Kidney tubule cell (primary cell): Measurements from ENCODE around the gene GID8.

Experiments used
- DNase-seq: peaks from one replicate; pipeline ENCODE4 v3.0.0-alpha.2; 2018; ENCODE audit warnings: low spot score

GID8 gene

DNA sequence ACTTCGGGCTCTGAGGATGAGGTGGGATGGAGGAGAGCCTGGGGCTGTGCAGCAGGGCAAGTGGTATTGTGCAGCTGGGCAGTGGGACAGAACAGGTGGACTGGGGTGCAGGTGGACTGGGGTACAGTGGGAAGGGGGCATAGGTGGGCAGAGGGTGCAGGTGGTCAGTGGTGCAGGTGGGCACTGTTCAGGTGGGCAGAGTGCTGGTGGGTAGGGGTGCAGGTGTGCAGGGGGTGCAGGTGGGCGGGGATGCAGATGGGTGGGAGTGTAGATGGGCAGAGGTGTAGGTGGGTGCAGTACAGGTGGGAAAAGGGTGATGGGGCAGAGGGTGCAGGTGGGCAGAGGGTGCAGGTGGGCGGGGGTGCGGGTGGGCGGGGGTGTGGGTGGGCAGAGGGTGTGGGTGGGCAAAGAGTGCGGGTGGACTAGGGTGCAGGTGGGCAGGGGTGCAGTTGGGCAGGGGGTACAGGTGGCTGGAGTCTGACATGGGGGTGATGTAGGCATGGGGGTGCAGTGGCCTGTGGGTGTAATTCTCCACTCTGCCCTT, 48.4 kb downstream of the GID8 start:
- DNase-seq = no peak

DNA sequence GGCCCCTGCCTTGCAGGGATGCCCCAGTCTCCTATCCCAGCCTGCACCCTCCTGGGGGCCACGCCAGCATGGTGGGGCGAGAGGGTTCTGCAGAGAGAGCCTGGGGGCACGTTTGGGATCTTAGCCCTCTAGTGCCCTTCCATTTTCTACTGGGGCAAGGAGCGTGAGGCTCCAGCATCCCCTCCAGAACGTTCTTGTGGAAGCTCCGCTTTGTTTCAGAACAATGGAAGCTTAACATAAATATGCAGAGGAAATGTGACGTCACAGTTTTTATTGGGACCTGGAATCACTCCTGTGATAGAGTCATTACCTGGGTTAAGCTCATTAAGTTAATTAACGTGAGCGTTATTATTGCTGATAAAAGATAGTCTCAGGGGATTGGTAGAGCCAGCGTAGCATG, 49.2 kb downstream of the GID8 start:
- DNase-seq = no peak

DNA sequence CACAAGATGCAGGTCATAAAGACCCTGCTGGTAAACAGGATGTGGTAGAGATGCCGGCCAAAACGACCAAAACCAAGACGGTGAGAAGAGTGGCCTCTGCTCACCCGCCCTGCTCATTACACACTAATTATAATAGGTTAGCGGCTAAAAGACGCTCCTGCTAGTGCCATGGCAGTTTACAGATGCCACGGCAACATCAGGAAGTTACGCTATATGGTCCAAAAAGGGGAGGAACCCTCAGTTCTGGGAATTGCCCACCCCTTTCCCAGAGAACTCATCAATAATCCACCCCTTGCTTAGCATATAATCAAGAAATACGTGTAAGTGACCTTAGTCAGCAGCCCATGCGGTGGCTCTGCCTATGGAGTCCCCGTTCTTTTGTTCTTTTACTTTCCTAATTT, 51.3 kb downstream of the GID8 start:
- DNase-seq = no peak

DNA sequence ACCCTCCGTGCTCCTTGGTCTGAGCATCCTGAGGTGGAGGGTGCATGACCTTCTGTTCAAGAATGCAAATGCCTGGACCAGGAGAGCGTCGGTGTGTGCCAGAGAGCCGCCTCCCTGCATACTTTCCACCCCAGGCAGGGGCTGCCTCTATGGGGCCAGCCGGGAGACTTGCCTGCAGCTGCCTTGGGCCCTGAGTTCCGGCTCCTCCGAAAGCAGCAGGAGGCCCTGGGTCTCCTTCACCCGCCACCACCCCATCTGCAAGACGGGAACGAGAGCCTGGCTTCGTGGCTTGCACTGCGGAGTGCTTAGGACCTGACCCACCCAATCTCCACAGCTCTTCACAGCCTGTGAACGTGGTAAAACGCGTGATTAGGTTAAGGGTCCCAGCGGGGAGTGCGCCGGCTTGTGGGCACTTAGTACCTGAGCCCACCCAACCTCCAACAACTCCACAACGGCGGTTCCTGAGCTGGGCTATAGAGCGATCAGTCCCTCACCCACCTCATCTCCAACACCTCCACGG, 52.4 kb downstream of the GID8 start:
- no peak for DNase-seq

DNA sequence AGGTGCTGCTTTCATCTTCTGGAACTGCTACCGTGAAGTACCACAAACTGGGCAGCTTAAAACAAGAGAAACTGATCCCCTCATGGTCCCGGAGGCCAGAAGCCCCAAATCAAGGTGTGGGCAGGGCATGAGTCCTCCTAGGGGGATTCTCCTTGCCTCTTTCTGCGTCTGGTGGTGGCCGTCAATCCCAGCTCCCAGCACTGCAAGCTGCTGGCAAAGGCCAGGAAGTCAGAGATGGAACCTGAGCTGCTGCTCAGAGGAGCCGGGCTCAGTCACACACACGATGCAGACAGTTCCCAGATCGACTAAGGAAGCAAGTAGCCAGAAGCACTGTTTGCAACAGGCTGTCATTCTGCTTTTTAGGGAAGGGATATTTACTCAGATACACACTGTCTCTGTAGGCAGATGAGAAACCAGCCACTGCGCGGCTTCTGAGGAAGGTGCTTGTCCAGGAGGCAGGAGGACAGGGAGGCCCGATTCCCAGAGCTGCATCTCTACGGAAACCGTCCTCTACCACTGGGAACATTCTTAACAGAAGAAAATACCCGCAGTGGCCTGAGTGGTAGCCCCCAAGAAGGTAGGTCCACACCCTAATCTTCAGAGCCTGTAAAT, 53.4 kb downstream of the GID8 start:
- DNase-seq = no peak

DNA sequence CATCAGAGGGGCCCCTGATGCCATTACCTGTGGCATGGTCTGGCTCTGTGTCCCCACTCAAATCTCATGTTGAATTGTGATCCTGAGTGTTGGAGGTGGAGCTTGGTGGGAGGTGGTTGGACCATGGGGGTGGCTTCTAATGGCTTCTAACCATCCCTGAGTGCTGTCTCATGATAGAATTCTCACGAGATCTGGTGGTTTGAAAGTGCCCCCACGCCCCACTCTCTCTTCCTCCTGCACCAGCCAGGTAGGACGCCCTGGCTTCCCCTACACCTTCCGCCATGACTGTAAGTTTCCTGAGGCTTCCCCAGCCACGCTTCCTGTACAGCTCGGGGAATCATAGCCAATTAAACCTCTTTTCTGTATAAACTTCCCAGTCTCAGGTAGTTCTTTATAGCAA, 53.9 kb downstream of the GID8 start:
- no peak for DNase-seq

DNA sequence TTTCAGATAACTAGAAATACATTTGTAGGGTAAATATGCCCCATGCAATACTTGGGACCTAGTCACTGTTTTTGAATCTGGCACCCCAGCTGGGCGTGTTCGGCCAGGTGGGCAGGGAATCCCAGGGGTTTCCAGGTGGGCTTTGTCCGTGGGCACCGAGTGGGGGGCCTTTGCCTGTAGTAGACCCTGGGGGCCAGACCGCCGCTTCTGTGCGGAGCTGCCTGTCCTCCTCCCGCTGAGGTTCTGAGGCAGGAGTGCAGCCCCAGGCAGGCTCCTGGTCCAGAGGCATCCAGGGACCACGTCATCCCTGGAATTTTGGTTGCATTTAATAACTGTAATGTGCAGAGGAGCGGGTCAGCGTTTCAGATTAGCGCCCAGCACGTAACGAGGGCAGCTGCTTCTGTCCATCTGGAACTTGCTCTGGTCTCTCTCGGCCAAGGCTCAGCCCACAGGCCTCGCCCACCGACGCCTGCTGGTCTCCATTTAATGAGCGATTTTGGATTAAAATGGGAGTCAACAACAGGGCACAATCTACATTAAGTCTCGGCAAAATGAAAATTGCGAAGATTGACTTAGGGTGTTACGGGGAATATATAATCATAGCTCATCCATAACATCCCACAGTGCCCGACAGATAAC, 56.0 kb downstream of the GID8 start:
- DNase-seq = no peak

DNA sequence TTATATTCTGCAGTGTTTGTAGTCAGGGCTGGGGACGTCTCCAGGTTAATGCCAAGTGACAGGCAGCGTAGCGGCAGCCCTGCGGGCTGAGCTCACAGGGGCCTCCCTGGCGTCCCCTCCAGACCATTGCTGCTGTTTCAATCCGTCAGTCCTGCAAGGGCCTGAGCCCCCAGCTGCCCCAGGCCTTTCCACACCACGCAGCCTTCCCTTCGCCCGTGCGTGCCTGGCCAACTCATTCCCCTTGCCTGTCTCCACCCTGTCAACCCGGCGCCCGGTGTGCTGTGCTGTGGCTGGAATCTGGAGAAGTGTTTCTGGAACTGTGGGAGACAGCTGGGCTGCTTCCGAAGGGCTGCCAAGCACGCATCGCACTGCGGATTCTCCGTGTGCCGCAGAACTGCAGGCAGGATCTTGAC, 56.9 kb downstream of the GID8 start:
- no peak for DNase-seq

DNA sequence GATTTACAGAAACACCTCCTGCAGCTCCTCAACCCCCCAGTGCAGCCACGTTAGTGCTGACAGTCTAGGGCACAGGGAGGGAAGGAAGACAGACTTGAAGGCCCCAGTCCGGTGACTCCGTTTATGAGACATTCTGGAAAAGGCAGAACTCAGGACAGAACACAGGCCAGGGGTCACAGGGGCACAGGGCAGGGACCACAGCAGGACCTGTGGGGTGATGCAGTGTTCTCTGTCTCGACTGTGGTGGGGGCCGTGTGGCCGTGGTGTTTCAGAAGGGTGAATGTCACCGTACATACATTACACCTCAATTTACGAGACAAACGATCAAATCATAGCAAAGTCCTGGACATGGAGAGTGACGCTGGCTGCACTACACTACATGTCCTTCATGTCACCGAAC, 57.5 kb downstream of the GID8 start:
- no peak for DNase-seq

DNA sequence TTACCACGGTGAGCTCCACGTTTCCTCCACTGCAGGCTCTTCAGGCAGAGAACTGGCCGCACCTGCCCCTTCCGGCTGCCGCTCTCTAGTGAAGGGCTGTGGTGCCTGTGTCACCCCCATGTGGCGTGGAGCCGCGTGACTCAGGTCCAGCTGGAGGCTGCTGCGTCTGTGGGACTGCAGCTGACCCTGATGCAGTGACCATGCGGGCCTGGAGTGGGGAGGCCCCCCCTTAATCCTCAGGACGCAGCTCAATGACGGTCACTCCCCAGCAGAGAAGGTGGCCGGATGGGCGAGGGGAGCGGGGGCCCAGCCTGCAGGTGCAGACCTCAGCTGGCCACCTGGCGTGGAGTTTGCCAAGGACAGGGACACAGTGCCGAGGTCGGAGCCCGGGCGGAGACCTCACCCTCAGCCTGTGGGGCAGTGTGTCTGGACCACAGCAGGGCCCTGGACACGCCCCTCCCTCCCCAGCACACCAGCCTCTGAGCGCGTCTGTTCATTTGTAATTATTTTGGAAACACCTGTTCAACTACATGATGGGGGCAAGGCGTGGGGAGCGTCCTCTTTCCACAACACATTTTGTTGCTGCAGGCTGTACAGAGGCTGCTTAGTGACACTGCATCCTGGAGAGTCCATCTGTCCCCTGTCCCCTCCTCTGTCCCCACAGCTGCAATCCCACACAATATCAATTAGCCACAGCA, 58.1 kb downstream of the GID8 start:
- DNase-seq = no peak

DNA sequence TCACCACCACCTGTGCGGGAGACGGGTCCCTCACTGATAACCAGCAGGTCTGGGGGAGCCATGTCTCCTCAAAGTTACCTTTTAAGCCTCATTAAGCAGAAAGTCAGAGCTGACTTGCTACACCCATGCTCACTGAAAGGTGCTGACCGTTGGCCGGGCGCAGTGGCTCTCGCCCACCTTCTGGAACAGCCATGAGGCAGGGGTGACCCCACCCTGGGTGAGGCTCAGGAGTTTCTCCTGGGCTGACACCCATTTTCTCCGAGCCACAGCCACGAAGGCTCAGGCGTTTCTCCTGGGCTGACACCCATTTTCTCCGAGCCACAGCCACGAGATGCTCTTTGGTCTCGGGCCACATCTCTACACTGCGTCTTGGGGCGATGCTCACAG, 58.6 kb downstream of the GID8 start:
- no peak for DNase-seq

DNA sequence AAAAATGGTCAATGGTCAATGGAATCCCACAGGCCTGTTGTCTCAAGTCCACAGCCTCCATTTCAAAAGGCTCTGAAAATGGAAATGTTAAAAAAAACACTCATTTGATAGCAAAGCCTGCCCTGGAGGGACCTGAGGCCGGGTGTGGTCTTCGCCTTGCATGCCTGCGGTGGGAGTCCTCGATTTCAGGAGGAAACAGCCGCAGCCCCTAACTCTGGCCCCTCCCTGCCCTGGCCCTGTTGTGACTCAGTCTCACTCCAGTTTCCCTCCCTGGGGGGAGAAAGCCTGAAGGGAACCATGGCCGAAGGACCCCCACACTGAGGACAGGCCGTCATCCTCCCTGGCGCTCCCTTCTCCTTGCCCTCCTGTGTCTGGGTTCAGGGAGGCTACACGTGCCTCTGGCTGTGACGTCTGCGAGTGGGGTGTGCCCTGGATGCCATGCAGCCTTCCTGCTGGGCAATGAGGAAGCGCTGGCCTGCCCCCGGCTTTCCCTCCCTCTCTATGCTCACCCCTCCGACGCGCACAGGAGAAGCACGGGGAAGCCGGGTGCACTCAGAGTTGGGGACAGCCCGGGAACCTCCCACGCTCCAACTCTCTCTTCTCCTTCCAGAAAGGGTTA, 59.6 kb downstream of the GID8 start:
- DNase-seq = no peak
